Chondrocyte (in vitro differentiated cells): ENCODE measurements around the gene SPSB4. TPM values are rescaled to one million over a fixed set of nuclear protein-coding genes. Genes with fewer than 3 reads are reported as not detected.

Source experiments
- DNase-seq: peaks from one replicate; pipeline ENCODE4 v3.0.0; 2021; ENCODE audit warnings: mixed read lengths, low spot score
- H3K27ac Mint-ChIP-seq: one replicate; pipeline ENCODE4 v1.8.0; 2021; ENCODE audit warnings: mild to moderate bottlenecking, moderate library complexity, mixed read lengths; ENCODE audit not compliant: unreplicated experiment
- H3K27me3 Mint-ChIP-seq: 2 replicates; pipeline ENCODE4 v1.8.0; 2021; ENCODE audit warnings: low read depth, mixed read lengths
- H3K36me3 Mint-ChIP-seq: 2 replicates; pipeline ENCODE4 v1.8.0; 2021; ENCODE audit warnings: low read depth, mixed read lengths
- H3K4me1 Mint-ChIP-seq: 2 replicates; pipeline ENCODE4 v1.8.0; 2021; ENCODE audit warnings: low read depth, mild to moderate bottlenecking, mixed read lengths
- H3K4me3 Mint-ChIP-seq: one replicate; pipeline ENCODE4 v1.8.0; 2021; ENCODE audit warnings: mild to moderate bottlenecking, moderate library complexity, mixed read lengths; ENCODE audit not compliant: unreplicated experiment
- H3K9me3 Mint-ChIP-seq: 2 replicates; pipeline ENCODE4 v1.8.0; 2021; ENCODE audit warnings: low read depth, mixed read lengths
- CTCF ChIP-seq: fragments of 200-600 bp; sonication (generic); IDR thresholded peaks from 2 replicates; pipeline ENCODE4 v1.5.0; 2021; ENCODE audit warnings: antibody characterized with exemption, mild to moderate bottlenecking, moderate library complexity
- total RNA-seq: library from RNA; stranded (reverse); gene quantifications from 3 replicates; pipeline ENCODE4 v1.2.1, GENCODE V29; 2021

SPSB4 gene
- total RNA-seq, 1 donor from 2014 or later: 1.9 TPM

GRCh38 chr3:141087076-141087777 is 36.1 kb downstream of the SPSB4 start:
- no peak overlapping the region for H3K27ac Mint-ChIP-seq

GRCh38 chr3:141087778-141088130 is 36.6 kb downstream of the SPSB4 start:
- peaks cover 15% of the 10 kb centered on the region for H3K4me1 Mint-ChIP-seq
- no peak for DNase-seq

More at GRCh38 chr3:141087076-141087777, 36.1 kb downstream of the SPSB4 start:
- Mint-ChIP-seq H3K36me3 (no peaks in the 10 kb centered on the region), H3K4me1 (peaks cover 15% of the 10 kb centered on the region), H3K9me3 (no peaks in the 10 kb centered on the region), H3K4me3 (no peak overlapping the region), H3K27me3 (no peaks in the 10 kb centered on the region)
- no peak for DNase-seq
- no peak for TF ChIP-seq CTCF

GRCh38 chr3:141089339-141090152 is 38.4 kb downstream of the SPSB4 start:
- H3K27ac Mint-ChIP-seq: no peak overlapping the region
- H3K4me1 Mint-ChIP-seq: peaks cover 19% of the 10 kb centered on the region
- H3K27me3 Mint-ChIP-seq: no peaks in the 10 kb centered on the region
- no peak for TF ChIP-seq CTCF
- H3K36me3 Mint-ChIP-seq: no peaks in the 10 kb centered on the region
- no peak for DNase-seq
- no peaks in the 10 kb centered on the region for H3K9me3 Mint-ChIP-seq
- H3K4me3 Mint-ChIP-seq: no peak overlapping the region

More at GRCh38 chr3:141087778-141088130, 36.6 kb downstream of the SPSB4 start:
- TF ChIP-seq CTCF: no peak
- H3K27me3 Mint-ChIP-seq: no peaks in the 10 kb centered on the region
- H3K27ac Mint-ChIP-seq: no peak overlapping the region
- H3K9me3 Mint-ChIP-seq: no peaks in the 10 kb centered on the region
- H3K4me3 Mint-ChIP-seq: no peak overlapping the region
- no peaks in the 10 kb centered on the region for H3K36me3 Mint-ChIP-seq

GRCh38 chr3:141091426-141091825 is 40.3 kb downstream of the SPSB4 start:
- Mint-ChIP-seq H3K27ac (no peak overlapping the region), H3K4me3 (no peak overlapping the region), H3K27me3 (no peaks in the 10 kb centered on the region), H3K36me3 (no peaks in the 10 kb centered on the region), H3K4me1 (peaks cover 28% of the 10 kb centered on the region), H3K9me3 (no peaks in the 10 kb centered on the region)
- TF ChIP-seq CTCF: no peak
- no peak for DNase-seq

- Mint-ChIP-seq H3K9me3 (no peaks in the 10 kb centered on the region), H3K27ac (no peak overlapping the region), H3K36me3 (no peaks in the 10 kb centered on the region), H3K4me3 (no peak overlapping the region), H3K4me1 (peaks cover 28% of the 10 kb centered on the region), H3K27me3 (no peaks in the 10 kb centered on the region)
- TF ChIP-seq CTCF: no peak
- DNase-seq: no peak
Observed at GRCh38 chr3:141092663-141093062, 41.5 kb downstream of the SPSB4 start.
